HG03432 (cell line): ENCODE data around the gene AGBL1.
"Not testable (repeated sequence)": the region's sequence is repeated elsewhere in the genome, so short reads cannot be mapped to it uniquely, and the experiment has no call there.

Experiments used
- ATAC-seq: cut with Tn5 transposase; IDR thresholded peaks from one replicate; pipeline ENCODE4 v1.9.1; 2021; ENCODE audit warnings: mild to moderate bottlenecking, moderate library complexity; ENCODE audit not compliant: unreplicated experiment

The AGBL1 gene

GRCh38 chr15:87032295-87032694 is 952.6 kb downstream of the AGBL1 start:
- ATAC-seq, result no peak

DNA sequence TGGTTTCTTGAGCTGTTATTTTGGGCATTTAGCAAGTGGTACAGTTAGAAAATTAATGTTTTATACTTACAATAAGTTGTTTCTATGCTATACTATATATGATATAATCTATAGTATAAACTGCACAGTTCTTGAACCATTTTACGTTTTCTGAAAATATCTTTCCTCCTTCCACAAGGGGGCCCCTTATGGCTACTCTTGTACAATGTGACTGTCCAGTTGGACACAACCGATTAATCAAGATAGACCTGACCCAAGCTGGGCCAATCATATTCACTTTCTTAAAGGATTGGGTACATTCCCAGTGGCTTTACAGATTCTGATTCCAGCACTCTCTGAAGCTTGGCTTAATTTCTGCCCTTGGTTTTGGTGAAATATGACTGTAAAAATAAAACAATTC is 953.4 kb downstream of the AGBL1 start:
- no peak for ATAC-seq

DNA sequence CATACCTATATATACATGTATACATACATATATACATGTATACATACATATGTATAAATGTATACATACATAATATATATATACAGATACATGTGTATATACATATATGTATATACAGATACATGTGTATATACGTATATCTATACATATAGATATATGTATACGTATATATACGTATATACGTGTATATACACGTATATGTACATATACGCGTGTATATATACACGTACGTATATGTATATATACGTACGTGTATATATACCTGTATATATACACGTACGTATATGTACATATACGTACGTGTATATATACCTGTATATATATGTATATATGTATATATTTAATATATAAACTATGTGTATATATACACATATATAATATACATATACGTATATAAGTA is 955.2 kb downstream of the AGBL1 start:
- ATAC-seq, result no peak

DNA sequence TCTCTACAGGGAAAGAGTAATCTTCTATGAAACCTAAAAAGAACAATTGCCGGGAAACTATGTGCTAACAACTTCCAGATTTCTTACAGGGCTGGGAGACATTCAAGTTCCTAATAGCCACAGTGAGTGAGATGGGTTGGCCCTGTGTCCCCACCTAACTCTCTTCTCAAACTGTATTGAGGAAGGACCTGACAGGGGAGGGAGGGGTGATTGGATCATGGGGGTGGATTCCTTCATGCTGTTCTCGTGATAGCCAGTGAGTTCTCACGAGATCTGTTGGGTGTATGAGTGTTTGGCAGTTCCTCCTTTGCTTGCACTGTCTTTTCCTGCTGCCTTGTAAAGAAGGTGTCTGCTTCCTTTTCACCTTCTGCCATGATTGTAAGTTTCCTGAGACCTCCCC is 958.7 kb downstream of the AGBL1 start:
- no peak for ATAC-seq

DNA sequence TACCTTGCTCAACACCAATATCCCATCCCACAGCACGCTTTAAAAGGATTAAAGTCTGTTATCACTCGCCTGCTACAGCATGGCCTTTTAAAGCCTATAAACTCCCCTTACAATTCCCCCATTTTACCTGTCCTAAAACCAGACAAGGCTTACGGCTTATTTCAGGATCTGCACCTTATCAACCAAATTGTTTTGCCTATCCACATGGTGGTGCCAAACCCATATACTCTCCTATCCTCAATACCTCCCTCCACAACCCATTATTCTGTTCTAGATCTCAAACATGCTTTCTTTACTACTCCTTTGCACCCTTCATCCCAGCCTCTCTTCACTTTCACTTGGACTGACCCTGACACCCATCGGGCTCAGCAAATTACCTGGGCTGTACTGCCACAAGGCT is 962.9 kb downstream of the AGBL1 start:
- not testable (repeated sequence) for ATAC-seq

- ATAC-seq, result no peak
Measured at GRCh38 chr15:87045746-87046145, 966.1 kb downstream of the AGBL1 start.

- ATAC-seq, result no peak
Measured at GRCh38 chr15:87047203-87047965, 967.7 kb downstream of the AGBL1 start.
